Esophagus squamous epithelium (tissue), 5 donors: Measurements from ENCODE around the gene ACTR1B. TPM values are rescaled to one million over a fixed set of nuclear protein-coding genes. Genes with fewer than 3 reads are reported as not detected.

ENCODE experiments used
- DNase-seq: peaks from one replicate; lab custom pipeline; 2025; lab: John Stamatoyannopoulos, UW
- H3K27ac ChIP-seq, 4 donors: fragments of 200-600 bp; sonication (generic); one replicate each; pipeline ENCODE4 v1.5.1; 2016 to 2019; ENCODE audit warnings: mild to moderate bottlenecking in 1 of 4
- H3K27me3 ChIP-seq, 4 donors: fragments of 200-600 bp; sonication (generic); 1 replicate in 3 of 4; 2 replicates in 1 of 4; pipeline versions ENCODE4 v1.5.1 to v1.6.0; 2017 to 2021; ENCODE audit warnings: antibody characterized with exemption in 1 of 4
- H3K36me3 ChIP-seq, 3 donors: fragments of 200-600 bp; sonication (generic); one replicate each; pipeline ENCODE4 v1.5.1; 2016 to 2019
- H3K4me1 ChIP-seq, 3 donors: fragments of 200-600 bp; sonication (generic); one replicate each; pipeline ENCODE4 v1.5.1; 2017 to 2019
- H3K4me3 ChIP-seq, 4 donors: fragments of 200-600 bp; sonication (generic); 1 replicate in 3 of 4; 2 replicates in 1 of 4; pipeline ENCODE4 v1.5.1; 2016 to 2019; ENCODE audit warnings: mild to moderate bottlenecking in 2 of 4, moderate library complexity in 1 of 4
- H3K9me3 ChIP-seq, 3 donors: fragments of 200-600 bp; sonication (generic); one replicate each; pipeline ENCODE4 v1.5.1; 2016 to 2019
- POLR2A ChIP-seq, 4 donors: fragments of 450-650 bp; IDR thresholded peaks; one replicate each; pipeline ENCODE4 v1.6.1; 2017; ENCODE audit warnings: antibody characterized with exemption in 4 of 4, mild to moderate bottlenecking in 4 of 4, moderate library complexity in 3 of 4
- WGBS, 2 donors: methylation state at CpG; one replicate each; pipeline ENCODE4 v1.1.5; 2018; 5-methylcytosine and 5-hydroxymethylcytosine counted together
- intact Hi-C: fragments of 100-400 bp; cut with DNase I; formaldehyde crosslinking; loops from one replicate; pipeline ENCODE4 v1.15.0; 2022
- total RNA-seq, 4 donors: library from RNA; depleted of rRNA; stranded (reverse); fragments of >200 nt; gene quantifications; one replicate each; pipeline ENCODE4 v1.1.0, GENCODE V29; 2016
- TF ChIP-seq, protein P1 (sequence below), 6 experiments: fragments of 450-650 bp in 4 of 6; fragments of 200-600 bp in 2 of 6; sonication (generic) in 2 of 6; IDR thresholded peaks; one replicate each; pipeline ENCODE4 v1.5.1; 2016 to 2019; ENCODE audit warnings: antibody characterized with exemption in 6 of 6, mild to moderate bottlenecking in 4 of 6, moderate library complexity in 4 of 6
- donor health status: DM: yes; HTN: yes; CAD: no.

ACTR1B gene
- total RNA-seq, 4 donors from 2014 or later = 29.3 to 57.8 (median 47.5) TPM

DNA sequence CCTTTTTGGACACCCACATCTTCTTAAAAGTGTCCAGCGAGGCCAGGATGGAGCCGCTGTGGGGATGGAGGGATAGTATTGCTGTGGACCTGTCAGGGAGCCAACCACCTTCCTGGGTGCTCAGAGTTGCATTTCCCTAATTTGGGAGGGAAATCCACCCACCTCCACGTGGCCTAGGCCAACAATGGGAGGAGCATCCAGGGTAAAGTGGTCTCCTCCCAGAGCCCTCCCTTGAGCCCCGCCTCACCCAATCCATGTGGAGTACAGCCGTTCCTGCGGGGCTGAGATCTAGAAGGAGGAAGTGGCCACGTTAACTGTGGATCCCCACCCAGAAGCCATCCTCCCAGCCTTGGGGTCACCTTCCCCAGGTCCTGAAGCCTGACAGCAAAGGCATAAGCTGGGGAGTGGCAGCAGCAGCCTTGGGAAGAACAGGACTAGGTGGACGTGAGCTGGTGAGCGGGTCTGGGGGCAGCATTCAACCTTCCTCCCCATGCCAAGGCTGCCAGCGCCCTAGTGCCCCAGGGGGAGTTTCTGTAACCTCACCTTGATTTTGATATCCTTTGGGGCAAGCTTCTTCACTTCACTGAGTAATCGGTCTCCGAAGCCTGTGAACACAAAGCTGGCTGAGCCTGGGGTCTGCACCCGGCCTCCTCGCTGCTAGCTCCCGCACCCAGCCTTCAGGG is 6.8 kb downstream of the ACTR1B start:
- peaks cover 0 to 10% (median 0%) of the 10 kb centered on the region in 3 donors for H3K9me3 ChIP-seq
- peaks cover 7 to 18% (median 13%) of the 10 kb centered on the region in 3 donors for H3K4me1 ChIP-seq
- intact Hi-C loops = no loop called here
- no peaks in the 10 kb centered on the region for H3K27me3 ChIP-seq
- H3K36me3 ChIP-seq = peaks cover 19 to 80% (median 23%) of the 10 kb centered on the region in 3 donors
- no peak for TF ChIP-seq POLR2A (IDR thresholded peaks at IDR 0.05)
- TF ChIP-seq, protein P1, sequence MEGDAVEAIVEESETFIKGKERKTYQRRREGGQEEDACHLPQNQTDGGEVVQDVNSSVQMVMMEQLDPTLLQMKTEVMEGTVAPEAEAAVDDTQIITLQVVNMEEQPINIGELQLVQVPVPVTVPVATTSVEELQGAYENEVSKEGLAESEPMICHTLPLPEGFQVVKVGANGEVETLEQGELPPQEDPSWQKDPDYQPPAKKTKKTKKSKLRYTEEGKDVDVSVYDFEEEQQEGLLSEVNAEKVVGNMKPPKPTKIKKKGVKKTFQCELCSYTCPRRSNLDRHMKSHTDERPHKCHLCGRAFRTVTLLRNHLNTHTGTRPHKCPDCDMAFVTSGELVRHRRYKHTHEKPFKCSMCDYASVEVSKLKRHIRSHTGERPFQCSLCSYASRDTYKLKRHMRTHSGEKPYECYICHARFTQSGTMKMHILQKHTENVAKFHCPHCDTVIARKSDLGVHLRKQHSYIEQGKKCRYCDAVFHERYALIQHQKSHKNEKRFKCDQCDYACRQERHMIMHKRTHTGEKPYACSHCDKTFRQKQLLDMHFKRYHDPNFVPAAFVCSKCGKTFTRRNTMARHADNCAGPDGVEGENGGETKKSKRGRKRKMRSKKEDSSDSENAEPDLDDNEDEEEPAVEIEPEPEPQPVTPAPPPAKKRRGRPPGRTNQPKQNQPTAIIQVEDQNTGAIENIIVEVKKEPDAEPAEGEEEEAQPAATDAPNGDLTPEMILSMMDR (IDR thresholded peaks at IDR 0.05) = no peak
- no peak for DNase-seq
- 90 to 98% methylated on average over 7 to 10 of the region's 15 CpGs for WGBS, 2 donors
- H3K27ac ChIP-seq = no peak overlapping the region
- no peak overlapping the region for H3K4me3 ChIP-seq

DNA sequence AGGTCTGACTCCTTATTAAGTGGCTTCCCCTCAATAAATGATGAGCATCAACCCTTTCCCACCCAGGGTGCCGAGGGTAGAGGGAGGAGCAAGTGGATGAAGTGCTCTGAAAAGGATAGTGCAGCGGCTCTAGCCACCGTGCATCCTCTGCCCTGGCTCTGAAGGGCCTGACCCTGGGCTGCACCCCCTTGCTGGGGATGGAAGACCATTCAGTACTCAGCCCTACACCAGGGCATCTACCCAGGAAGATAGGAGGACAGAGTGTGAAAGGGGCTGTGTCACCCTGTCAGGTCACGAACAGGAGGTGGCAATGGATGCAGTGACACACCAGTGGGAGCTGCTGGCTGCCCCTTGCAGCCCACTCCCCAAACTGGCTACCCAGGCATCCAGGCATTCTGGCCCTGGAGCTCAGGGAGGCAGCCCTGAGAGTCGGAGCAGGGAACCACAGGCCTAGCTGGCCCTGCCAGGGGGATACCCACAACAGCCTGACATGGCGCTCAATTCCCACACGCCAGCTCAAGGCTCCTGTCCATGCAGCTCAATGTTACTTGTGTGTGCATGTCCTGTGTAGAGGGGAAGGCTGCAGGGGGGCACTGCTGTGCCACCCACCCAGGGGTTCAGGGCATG is 7.6 kb downstream of the ACTR1B start:
- H3K36me3 ChIP-seq = peaks cover 19 to 79% (median 23%) of the 10 kb centered on the region in 3 donors
- peaks cover 0 to 10% (median 0%) of the 10 kb centered on the region in 3 donors for H3K9me3 ChIP-seq
- peaks cover 2 to 10% (median 5%) of the 10 kb centered on the region in 3 donors for H3K4me1 ChIP-seq
- H3K4me3 ChIP-seq = no peak overlapping the region
- H3K27ac ChIP-seq = no peak overlapping the region
- DNase-seq = no peak
- WGBS, 2 donors = 82 to 100% methylated on average over 1 to 3 of the region's 7 CpGs
- intact Hi-C loops = no loop called here
- TF ChIP-seq, protein P1 (IDR thresholded peaks at IDR 0.05) = no peak
- no peak for TF ChIP-seq POLR2A (IDR thresholded peaks at IDR 0.05)
- no peaks in the 10 kb centered on the region for H3K27me3 ChIP-seq

DNA sequence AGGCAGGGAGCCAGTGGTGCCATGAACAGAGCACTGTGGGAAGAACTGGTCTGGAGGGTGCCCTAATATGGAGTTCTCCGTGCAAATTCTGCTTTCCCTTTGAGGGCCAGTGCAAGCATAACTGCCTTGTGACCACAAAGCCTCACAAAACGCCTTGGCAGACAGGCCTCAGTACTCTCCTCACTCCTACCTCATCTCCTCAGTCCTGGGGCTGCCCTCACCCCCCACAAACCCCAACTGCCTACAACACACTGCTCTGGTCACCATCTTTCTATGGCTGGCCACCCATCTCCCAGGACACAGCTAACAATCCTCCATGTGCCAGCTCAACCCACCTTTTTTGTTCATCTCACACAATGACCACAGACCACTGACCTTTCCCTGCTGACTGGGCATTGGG is 9.1 kb downstream of the ACTR1B start:
- DNase-seq = no peak
- Histone ChIP-seq H3K4me3 (no peak overlapping the region), H3K27me3 (no peaks in the 10 kb centered on the region), H3K9me3 (peaks cover 0 to 10% (median 0%) of the 10 kb centered on the region in 3 donors), H3K27ac (no peak overlapping the region), H3K4me1 (no peaks in the 10 kb centered on the region), H3K36me3 (peaks cover 19 to 78% (median 27%) of the 10 kb centered on the region in 3 donors)
- no peak for TF ChIP-seq POLR2A (IDR thresholded peaks at IDR 0.05)
- TF ChIP-seq, protein P1 (IDR thresholded peaks at IDR 0.05) = no peak
- 70 to 84% methylated on average over 2 of the region's 2 CpGs for WGBS, 2 donors
- intact Hi-C loops = no loop called here

DNA sequence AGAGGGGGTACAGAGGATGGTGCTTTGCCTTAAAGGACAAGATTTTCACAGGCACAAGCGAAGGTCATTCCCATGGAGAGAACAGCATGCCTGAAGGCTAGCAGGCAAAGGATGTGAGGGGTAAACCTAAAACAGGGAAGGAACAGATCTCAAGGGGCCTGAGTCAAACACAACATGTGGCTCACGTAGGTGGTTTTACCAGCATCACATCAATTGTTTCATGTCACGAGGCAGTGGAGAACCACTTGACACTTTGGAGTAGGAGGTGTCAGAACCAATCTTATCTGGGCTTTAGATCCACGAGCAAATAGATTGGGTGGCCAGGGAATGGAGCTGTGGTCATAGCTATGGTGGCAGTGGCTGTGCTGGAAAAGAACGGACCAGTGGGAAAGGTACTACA is 9.5 kb downstream of the ACTR1B start:
- no peak for DNase-seq
- TF ChIP-seq POLR2A (IDR thresholded peaks at IDR 0.05) = no peak
- TF ChIP-seq, protein P1 (IDR thresholded peaks at IDR 0.05) = no peak
- H3K36me3 ChIP-seq = peaks cover 15 to 78% (median 32%) of the 10 kb centered on the region in 3 donors
- intact Hi-C loops = no loop called here
- no peaks in the 10 kb centered on the region for H3K27me3 ChIP-seq
- H3K9me3 ChIP-seq = peaks cover 0 to 10% (median 0%) of the 10 kb centered on the region in 3 donors
- 92 to 94% methylated on average over 4 to 5 of the region's 5 CpGs for WGBS, 2 donors
- no peak overlapping the region for H3K27ac ChIP-seq
- H3K4me1 ChIP-seq = no peaks in the 10 kb centered on the region
- H3K4me3 ChIP-seq = no peak overlapping the region

DNA sequence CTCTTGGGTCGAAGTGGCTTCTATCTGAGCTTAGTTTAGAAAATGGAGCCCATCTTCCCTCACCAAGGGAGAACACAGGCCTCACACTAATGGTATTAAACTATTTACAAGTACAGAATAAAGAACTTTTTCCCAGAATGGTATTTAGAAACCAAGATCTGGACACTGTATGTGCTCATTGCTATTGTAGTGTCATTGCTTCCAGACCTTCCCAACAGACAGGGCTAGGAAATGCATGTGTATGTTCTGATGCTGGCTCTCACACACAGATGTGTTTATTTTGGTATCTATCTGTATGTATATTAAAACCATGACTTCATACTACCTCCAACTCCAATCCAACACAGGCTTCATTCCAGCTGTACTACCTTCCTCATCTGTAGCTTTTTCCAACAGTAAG is 10.0 kb downstream of the ACTR1B start:
- Histone ChIP-seq H3K27ac (no peak overlapping the region), H3K4me1 (no peaks in the 10 kb centered on the region), H3K36me3 (peaks cover 12 to 78% (median 34%) of the 10 kb centered on the region in 3 donors), H3K27me3 (no peaks in the 10 kb centered on the region), H3K9me3 (peaks cover 0 to 10% (median 0%) of the 10 kb centered on the region in 3 donors), H3K4me3 (no peak overlapping the region)
- no peak for DNase-seq
- intact Hi-C loops = no loop called here
- 82 to 100% methylated on average over 1 of the region's 1 CpG for WGBS, 2 donors
- TF ChIP-seq POLR2A (IDR thresholded peaks at IDR 0.05) = no peak
- TF ChIP-seq, protein P1 (IDR thresholded peaks at IDR 0.05) = no peak
